Measurements from ENCODE around the gene HADHB.
"Not testable (repeated sequence)": the region's sequence is repeated elsewhere in the genome, so short reads cannot be mapped to it uniquely, and the experiment has no call there.

HADHB gene

GRCh38 chr2:26298638-26299393, 54.1 kb downstream of the HADHB start:
- DNase-seq = peak; percentile 46

- no peak for DNase-seq
Measured at GRCh38 chr2:26299471-26300101, 54.8 kb downstream of the HADHB start.

DNA sequence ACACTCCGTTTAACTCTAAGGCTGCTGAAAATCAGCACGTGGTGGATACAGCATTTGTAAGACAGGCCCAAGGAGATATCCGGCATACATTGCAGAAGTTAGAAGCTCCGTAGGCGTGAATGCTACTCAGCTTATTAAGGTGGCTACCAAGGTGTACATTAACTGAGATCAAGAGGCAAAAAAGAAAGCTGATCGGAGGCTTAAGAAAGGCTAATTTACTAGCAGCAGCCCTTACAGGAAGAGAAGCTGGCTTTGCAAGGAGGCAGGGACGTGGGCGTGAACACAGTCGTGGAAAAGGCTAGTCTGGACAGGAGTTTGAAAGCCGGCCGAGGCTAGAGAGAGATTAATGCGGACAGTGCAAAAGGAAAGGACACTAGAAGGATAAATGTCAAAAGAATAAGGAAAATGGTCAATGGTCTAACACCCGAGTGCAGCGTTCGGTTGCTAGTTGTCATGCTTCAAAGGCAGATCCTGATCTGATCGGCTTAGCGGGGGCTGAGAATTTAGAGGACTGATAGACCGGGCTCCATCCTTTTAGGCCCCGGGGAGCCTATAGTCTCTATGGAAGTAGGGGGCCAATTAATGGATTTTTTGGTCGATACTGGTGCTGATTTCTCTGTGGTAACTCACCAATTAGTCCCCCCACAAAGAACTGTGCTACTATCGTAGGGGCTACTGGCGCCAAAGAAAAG, 55.6 kb downstream of the HADHB start:
- DNase-seq = no peak

- DNase-seq = no peak
Measured at GRCh38 chr2:26302846-26303245, 58.1 kb downstream of the HADHB start.

- not testable (repeated sequence) for DNase-seq
Measured at GRCh38 chr2:26305094-26305493, 60.4 kb downstream of the HADHB start.

GRCh38 chr2:26305540-26305939, 60.8 kb downstream of the HADHB start:
- DNase-seq = no peak

DNA sequence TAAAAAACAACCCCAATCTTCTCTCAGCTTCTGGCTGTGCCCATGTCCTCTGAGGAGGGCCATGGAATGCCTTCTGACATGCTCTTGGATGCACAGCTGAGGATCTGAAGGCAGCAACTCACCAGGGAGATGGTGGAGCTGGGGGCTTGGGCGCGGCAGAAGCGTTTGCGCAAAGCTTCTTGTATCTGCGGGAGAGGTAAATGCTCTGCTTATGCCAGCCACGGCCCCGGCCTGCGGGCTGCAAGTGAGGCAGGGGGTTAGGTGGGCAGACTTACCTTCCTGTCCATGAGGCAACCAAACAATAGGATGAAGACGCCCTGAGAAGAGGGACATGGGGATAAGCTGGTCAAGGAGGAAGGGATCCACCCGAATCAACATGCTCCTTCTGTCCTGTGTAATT, 65.2 kb downstream of the HADHB start:
- no peak for DNase-seq

- DNase-seq = no peak
Measured at GRCh38 chr2:26312471-26312870, 67.7 kb downstream of the HADHB start.

DNA sequence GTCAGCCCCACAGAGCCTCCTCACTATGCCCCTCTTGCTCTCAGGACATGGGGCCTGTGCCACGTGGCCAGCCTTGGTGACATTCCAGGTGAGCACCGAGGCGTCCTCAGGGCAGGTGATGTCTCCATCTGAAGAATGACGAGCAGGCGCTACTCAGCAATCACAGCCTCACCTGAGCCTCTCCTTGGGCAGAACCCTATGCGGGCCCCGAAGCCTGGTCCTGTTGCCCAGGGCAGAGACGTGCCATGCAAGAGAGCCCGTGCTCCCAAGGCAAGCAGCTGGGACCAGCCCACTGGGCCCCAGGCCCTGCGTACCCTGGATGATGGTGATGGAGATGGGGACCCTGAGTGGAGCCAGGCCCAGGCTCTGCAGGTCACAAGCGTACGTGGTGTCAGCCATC, 68.7 kb downstream of the HADHB start:
- DNase-seq = no peak

DNA sequence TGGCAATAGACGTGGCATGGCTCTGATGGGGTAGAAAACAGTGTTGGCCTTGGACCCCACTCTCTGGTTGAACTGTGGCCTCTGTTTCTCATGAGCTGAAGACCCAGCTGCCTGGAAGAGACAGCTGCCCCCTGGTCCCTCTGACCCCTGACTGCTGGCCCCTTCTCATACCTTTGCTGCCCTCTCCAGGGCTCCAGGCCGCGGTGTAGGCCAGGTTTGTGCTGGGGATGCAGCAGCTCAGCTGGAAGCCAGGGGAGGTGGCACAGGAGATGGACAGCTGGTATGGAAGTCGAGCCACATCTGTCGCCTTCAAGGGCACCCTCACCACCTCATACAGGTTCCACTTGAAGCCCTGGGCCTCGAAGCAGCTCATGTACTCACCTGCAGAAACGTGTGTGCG, 69.5 kb downstream of the HADHB start:
- no peak for DNase-seq

DNA sequence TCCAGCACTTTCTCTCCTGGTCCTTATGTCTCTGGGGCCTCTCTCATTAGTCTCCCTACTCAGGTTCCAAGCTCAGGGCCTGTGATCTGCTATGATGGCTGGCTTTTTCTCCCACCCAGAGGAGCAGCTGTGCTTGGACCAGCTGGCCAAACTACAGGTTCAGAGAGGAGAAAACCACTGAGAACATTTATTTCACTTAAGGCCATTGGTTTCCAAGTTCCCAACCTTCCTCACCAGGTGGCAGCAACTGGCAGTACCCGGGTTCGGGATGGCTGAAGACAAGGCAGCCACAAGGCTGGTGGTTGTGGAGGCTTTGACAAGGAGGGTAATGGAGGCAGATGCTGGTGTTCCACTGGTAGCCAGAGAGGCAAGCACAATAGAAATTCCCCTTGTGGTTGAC, 71.3 kb downstream of the HADHB start:
- DNase-seq = no peak

DNA sequence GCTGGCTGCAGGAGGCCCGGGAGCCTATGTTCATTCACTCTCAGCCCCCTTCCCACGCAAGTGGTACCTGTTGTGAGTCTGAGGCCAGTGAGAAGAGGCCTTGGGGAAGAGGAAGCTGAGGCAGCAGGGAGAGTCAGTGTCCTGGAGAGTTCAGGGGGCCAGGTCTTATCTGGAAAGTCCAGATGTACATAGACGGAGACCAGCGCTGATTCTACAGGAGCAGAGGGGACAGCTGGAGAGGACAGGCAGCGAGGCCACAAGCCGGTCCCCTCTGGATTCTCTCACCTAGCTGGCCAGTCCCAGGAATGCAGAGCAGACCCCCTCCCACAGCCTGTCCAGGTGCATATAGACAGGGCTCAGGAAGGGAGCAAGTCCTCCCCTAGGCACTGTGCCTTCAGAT, 72.1 kb downstream of the HADHB start:
- no peak for DNase-seq

- no peak for DNase-seq
Measured at GRCh38 chr2:26317377-26318105, 72.8 kb downstream of the HADHB start.

- no peak for DNase-seq
Measured at GRCh38 chr2:26318950-26319349, 74.2 kb downstream of the HADHB start.

GRCh38 chr2:26324479-26324878, 79.7 kb downstream of the HADHB start:
- not testable (repeated sequence) for DNase-seq

- DNase-seq = no peak
Measured at GRCh38 chr2:26324903-26325302, 80.2 kb downstream of the HADHB start.

DNA sequence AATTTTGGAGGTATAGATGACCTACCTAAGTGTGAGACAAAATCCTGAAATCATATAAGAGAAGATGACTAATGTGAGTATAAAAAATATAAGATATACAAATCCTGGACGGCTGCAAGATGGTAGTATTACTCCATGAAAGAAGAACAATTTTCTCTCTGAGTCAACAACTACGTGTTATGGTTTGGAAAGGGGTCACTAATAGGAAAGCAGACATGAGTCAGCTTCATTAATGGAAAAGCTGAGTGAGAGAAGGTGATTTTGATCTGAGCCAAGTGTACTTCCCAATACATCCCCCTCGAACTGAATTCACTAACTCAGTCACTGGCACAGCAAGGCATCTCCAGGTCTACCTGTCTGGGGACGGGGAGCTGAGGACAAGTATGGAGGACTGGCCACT, 81.1 kb downstream of the HADHB start:
- DNase-seq = no peak

- DNase-seq = no peak
Measured at GRCh38 chr2:26326514-26326913, 81.8 kb downstream of the HADHB start.

- DNase-seq = no peak
Measured at GRCh38 chr2:26327291-26328272, 82.8 kb downstream of the HADHB start.

GRCh38 chr2:26329083-26329482, 84.3 kb downstream of the HADHB start:
- DNase-seq = not testable (repeated sequence)

GRCh38 chr2:26330114-26330549, 85.4 kb downstream of the HADHB start:
- peak; percentile 82 for DNase-seq

GRCh38 chr2:26330604-26331003, 85.9 kb downstream of the HADHB start:
- no peak for DNase-seq

Measured in activated T-cell treated with anti-CD3 and anti-CD28 coated beads, Interleukin-2, amount 50 U/mL, for 1 hour (primary cell).